Tibial artery (tissue), 4 donors: Measurements from ENCODE around the gene KAT7.

ENCODE experiments used
- DNase-seq, 2 donors: peaks; one replicate each; pipeline ENCODE4 v3.0.0-alpha.2; 2019
- H3K27ac ChIP-seq, 2 donors: fragments of 200-600 bp; sonication (generic) in 1 of 2; 1 replicate in 1 of 2; 2 replicates in 1 of 2; pipeline ENCODE4 v1.5.1; 2018 to 2019; ENCODE audit warnings: mild to moderate bottlenecking in 1 of 2
- H3K27me3 ChIP-seq, 2 donors: fragments of 200-600 bp; sonication (generic) in 1 of 2; one replicate each; pipeline versions ENCODE4 v1.5.1 to v1.6.0; 2016 to 2019
- H3K36me3 ChIP-seq, 3 donors: fragments of 200-600 bp; sonication (generic) in 2 of 3; one replicate each; pipeline ENCODE4 v1.5.1; 2016 to 2019; ENCODE audit warnings: mild to moderate bottlenecking in 2 of 3
- H3K4me1 ChIP-seq, 4 donors: fragments of 200-600 bp; sonication (generic) in 2 of 4; 1 replicate in 3 of 4; 2 replicates in 1 of 4; pipeline ENCODE4 v1.5.1; 2016 to 2019
- H3K4me3 ChIP-seq, 2 donors: fragments of 200-600 bp; sonication (generic) in 1 of 2; 1 replicate in 1 of 2; 2 replicates in 1 of 2; pipeline ENCODE4 v1.5.1; 2018 to 2019; ENCODE audit warnings: mild to moderate bottlenecking in 2 of 2
- H3K9me3 ChIP-seq, 3 donors: fragments of 200-600 bp; sonication (generic) in 1 of 3; one replicate each; pipeline ENCODE4 v1.5.1; 2016 to 2019
- CTCF ChIP-seq, 2 experiments: fragments of 200-600 bp in 1 of 2; fragments of 450-650 bp in 1 of 2; IDR thresholded peaks; one replicate each; pipeline ENCODE4 v1.5.1; 2017 to 2019; ENCODE audit warnings: antibody characterized with exemption in 2 of 2, mild to moderate bottlenecking in 1 of 2, moderate library complexity in 1 of 2
- intact Hi-C: fragments of 100-400 bp; cut with DNase I; formaldehyde crosslinking; loops from one replicate; pipeline ENCODE4 v1.15.0; 2023; ENCODE audit warnings: low total_unique reads

KAT7 gene

GRCh38 chr17:49745175-49746139, 43.0 kb upstream of the KAT7 start:
- H3K4me1 ChIP-seq, result peaks cover 0 to 30% (median 27%) of the 10 kb centered on the region in 4 donors
- TF ChIP-seq CTCF (IDR thresholded peaks at IDR 0.05), result no peak
- H3K27me3 ChIP-seq, result no peaks in the 10 kb centered on the region
- DNase-seq, result no peak
- H3K27ac ChIP-seq, result no peak overlapping the region
- no peaks in the 10 kb centered on the region for H3K9me3 ChIP-seq
- intact Hi-C loops, result no loop called here
- no peak overlapping the region for H3K4me3 ChIP-seq
- H3K36me3 ChIP-seq, result peaks cover 0 to 8% (median 0%) of the 10 kb centered on the region in 3 donors

GRCh38 chr17:49746791-49747490, 41.5 kb upstream of the KAT7 start:
- intact Hi-C loops, result no loop called here
- Histone ChIP-seq H3K36me3 (peaks cover 0 to 8% (median 0%) of the 10 kb centered on the region in 3 donors), H3K9me3 (no peaks in the 10 kb centered on the region), H3K4me1 (peaks cover 0 to 16% (median 14%) of the 10 kb centered on the region in 4 donors), H3K4me3 (no peak overlapping the region), H3K27ac (no peak overlapping the region), H3K27me3 (no peaks in the 10 kb centered on the region)
- no peak for DNase-seq
- TF ChIP-seq CTCF (IDR thresholded peaks at IDR 0.05), result no peak

GRCh38 chr17:49747632-49748031, 40.8 kb upstream of the KAT7 start:
- DNase-seq, result no peak
- no peak overlapping the region for H3K4me3 ChIP-seq
- no peaks in the 10 kb centered on the region for H3K27me3 ChIP-seq
- H3K9me3 ChIP-seq, result no peaks in the 10 kb centered on the region
- no peak overlapping the region for H3K27ac ChIP-seq
- no peak for TF ChIP-seq CTCF (IDR thresholded peaks at IDR 0.05)
- peaks cover 0 to 8% (median 0%) of the 10 kb centered on the region in 3 donors for H3K36me3 ChIP-seq
- intact Hi-C loops, result no loop called here
- H3K4me1 ChIP-seq, result peaks cover 0 to 9% (median 7%) of the 10 kb centered on the region in 4 donors

- H3K9me3 ChIP-seq, result no peaks in the 10 kb centered on the region
- no peak overlapping the region for H3K4me3 ChIP-seq
- no peak for DNase-seq
- peaks cover 0 to 3% (median 2%) of the 10 kb centered on the region in 4 donors for H3K4me1 ChIP-seq
- no peak for TF ChIP-seq CTCF (IDR thresholded peaks at IDR 0.05)
- peaks cover 0 to 8% (median 0%) of the 10 kb centered on the region in 3 donors for H3K36me3 ChIP-seq
- intact Hi-C loops, result no loop called here
- H3K27ac ChIP-seq, result no peak overlapping the region
- no peaks in the 10 kb centered on the region for H3K27me3 ChIP-seq
Measured at GRCh38 chr17:49748223-49748622, 40.3 kb upstream of the KAT7 start.

- no peak for DNase-seq
- Histone ChIP-seq H3K27ac (no peak overlapping the region), H3K9me3 (no peaks in the 10 kb centered on the region), H3K4me3 (no peak overlapping the region), H3K36me3 (peaks cover 0 to 8% (median 0%) of the 10 kb centered on the region in 3 donors), H3K4me1 (no peaks in the 10 kb centered on the region), H3K27me3 (no peaks in the 10 kb centered on the region)
- intact Hi-C loops, result no loop called here
- no peak for TF ChIP-seq CTCF (IDR thresholded peaks at IDR 0.05)
Measured at GRCh38 chr17:49748791-49749190, 39.7 kb upstream of the KAT7 start.
